ENCODE results near the gene TRMT44.
"Not testable (repeated sequence)": the region's sequence is repeated elsewhere in the genome, so short reads cannot be mapped to it uniquely, and the experiment has no call there.

TRMT44 gene

DNA sequence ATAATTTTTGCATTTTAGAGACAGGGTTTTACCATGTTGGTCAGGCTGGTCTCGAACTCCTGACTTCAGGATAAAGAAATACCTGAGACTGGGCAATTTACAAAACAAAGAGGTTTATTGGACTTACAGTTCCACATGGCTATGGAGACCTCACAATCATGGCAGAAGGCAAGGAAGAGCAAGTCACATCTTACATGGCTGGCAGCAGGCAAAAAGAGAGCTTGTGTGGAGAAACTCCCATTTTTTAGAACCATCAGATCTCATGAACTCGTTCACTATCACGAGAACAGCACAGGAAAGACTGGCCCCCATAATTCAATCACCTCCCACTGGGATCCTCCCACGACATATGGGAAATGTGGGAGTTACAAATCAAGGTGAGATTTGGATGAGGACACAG, 72.5 kb downstream of the TRMT44 start:
- not testable (repeated sequence) for DNase-seq (ENCODE audit: low spot score)

DNA sequence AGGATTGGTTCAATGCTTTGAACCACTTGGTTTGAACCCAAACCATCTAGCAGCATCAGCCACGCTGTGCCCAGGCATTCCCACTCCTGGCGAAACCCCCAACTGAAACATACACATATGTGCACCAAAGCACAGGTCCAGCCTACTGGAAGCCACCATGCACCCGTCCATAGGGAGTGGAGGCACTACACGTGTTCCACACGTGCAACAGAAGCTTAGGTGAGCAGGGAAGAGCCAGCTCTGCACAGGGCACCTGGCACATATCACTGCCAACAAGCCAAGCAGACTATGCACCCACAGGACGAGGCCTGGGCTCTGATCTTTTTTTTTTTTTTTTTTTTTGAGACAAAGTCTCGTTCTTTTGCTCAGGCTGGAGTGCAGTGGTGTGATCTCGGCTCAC, 73.4 kb downstream of the TRMT44 start:
- DNase-seq (ENCODE audit: low spot score) = no peak

DNA sequence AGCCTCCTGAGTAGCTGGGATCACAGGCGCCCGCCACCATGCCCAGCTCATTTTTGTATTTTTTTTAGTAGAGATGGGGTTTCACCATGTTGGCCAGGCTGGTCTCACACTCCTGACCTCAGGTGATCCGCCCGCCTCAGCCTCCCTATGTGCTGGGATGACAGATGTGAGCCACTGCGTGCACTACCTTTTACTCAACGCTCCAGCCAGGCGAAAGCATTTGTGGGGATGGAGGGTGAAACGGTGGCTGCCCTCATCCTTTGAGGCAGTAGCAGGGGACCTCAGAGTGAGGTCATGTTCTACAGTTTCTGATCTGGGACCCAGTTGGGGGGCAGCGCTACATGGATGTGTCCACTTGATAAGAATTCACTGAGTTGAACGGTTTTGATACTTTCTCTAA, 73.8 kb downstream of the TRMT44 start:
- DNase-seq (ENCODE audit: low spot score) = no peak

DNA sequence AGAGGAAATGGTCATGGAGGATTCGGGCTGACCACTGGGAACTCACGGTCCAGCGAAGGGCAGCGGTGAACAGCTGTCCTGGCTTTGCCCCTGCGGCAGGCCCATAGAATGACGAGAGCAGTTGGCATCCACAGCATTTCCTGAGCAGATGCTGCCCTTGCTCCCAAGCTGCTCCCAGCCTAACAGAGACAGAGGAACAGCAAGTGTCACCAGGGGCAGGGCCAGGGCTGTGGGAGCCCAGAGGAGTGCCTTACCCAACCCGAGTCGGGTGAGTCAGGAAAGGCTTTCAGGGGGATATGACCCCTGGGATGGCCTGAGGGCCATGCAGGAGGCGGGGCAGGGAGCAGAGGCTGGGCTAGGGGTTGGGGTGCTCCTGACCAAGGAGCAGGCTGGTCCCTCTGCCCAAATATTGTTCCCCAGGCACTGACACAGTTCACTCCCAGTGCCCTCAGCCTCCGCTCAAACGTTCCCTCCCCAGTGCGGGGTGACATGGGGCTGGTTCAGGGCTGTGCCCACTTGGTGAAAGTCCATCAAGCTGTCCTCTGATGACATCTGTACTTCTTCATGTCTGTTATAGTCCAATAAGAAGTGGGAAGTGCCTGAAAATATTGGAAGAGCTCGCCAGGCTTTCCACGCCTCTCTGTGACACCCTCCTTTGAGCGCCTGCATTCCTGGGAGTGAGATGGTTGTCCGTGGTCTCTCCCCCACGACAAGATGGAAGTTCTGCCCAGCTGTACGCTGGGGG, 74.9 kb downstream of the TRMT44 start:
- no peak for DNase-seq (ENCODE audit: low spot score)

DNA sequence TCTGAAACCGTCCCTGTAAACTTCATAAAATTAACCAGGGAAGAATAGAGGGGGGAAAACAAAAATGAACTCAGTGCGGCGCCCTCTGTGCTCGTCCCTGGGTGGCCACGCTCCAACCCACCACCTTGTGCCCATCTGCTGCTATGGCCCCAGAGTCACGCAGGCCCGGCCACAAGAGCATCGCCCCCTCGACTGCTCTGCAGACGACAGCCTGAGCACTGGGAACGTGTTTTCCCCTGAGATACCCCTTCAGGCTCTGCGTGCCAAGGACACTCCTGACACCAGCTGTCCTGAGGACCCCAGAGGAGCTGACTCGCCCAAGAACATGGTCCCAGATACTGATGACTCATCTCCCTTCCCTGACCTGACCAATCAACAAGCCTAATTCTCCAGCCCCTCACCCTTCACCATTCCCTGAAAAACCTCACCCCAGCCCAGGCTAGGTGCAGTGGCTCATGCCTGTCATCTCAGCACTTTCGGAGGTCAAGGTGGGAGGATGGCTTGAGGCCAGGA, 75.5 kb downstream of the TRMT44 start:
- no peak for DNase-seq (ENCODE audit: low spot score)

DNA sequence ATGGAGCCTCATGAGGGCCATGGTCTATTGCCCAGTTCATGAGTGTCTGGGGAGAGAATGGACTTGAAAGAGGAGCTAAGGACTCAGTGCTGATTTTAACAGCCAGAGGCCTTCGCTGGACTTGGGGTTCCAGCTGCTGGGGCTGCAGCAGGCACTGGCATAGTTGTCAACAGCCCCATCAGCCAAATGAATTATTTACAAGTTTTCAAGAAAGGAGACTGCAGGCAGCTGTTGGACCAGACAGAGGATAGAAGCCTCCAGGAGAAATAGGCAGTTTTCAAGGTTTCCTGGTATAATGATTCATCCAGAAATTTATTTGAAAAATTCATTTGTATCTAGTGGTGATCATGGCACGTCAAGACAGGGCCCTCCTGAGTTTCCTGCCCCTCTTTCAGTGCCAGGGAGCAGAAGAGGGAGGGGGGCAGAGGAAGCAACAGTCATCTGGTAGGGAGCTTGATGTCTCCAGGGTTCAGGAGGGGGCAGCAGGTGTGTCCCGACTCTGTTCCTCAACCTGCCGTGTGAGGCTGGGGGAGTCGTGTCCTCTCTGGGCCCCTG, 76.5 kb downstream of the TRMT44 start:
- no peak for DNase-seq (ENCODE audit: low spot score)

DNA sequence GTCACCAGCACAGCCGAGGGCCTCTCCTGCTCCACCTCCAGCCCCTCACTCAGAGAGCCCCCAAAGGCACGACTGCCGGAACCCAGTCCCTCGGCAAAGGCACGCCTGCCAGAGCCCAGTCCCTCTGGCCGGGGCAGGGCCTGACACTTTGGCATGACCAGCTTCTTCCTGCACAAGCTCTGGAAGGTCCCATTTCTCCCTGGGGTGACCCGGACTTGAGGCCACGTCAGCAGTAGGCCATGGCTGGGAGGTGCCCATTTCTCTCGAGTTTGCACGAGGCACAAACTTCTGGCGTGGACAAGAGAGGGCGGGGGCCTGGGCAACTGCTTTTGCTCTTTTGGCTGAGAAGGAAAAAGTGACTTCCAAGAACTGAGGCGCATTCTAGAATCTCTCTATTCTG, 77.4 kb downstream of the TRMT44 start:
- no peak for DNase-seq (ENCODE audit: low spot score)

DNA sequence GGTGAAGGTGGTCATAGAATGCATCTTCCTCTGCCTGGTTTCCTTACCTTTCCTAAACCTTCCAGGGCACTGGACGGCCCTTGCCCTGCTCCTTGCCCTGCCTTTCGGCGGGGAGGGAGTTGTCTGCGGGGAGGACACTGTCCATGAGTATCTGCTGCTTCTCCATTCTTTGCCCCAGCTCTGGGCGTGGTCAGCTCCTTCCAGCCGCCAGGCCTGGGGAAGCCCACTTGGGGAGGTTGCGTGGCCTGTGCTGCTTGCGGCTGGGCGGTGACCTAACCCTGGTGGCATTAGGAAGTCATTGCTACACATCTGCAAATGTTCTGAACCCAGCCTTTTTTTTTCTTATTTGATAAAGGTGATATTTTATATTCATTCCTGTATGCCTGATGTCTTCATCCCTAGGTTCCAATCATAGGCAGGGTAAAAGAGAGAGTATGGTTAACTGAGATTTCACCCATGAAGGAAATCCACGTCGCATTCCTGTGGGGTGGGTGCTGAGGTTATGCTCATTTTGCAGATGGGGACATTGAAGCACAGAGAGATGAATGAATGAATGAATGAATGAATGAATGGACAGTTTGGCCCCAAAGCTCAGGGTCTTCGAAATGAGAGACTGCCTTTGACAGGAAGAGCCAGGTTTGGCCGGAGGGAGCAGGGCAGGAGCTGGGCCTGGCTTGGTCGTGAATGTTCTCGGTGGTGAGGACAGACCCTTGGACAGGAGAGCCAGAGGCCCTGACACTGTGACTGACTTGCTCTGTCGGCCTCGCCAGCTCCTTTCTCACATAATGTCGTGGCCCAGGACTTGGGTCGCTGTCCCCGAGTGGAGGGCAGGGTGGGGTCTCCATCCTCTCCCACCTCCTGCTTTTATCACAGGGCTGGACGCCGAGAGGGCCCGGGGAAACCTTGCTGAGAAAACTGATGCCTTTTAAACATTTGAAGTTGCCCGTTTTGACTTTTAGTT, 81.9 kb downstream of the TRMT44 start:
- no peak for DNase-seq (ENCODE audit: low spot score)

DNA sequence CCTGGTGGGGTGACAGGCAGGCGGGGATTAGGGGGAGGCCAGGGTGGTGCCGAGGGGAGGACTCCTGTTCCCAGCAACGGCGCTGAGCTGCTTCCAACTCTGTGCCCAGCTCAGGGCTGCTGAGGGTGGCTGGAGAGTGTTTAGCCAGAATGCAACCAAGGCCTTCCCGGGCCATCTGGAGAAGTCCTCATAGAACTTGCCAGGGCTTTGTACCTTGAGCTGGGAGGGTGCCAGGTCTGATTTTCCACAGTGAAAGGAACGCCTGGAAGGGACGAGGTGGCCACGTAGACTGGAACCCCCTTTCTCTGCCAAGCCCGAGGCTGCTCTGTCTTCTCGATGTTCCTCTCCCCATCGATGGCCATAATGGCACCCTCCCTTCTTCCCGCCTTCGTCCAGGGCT, 82.6 kb downstream of the TRMT44 start:
- DNase-seq (ENCODE audit: low spot score) = no peak

DNA sequence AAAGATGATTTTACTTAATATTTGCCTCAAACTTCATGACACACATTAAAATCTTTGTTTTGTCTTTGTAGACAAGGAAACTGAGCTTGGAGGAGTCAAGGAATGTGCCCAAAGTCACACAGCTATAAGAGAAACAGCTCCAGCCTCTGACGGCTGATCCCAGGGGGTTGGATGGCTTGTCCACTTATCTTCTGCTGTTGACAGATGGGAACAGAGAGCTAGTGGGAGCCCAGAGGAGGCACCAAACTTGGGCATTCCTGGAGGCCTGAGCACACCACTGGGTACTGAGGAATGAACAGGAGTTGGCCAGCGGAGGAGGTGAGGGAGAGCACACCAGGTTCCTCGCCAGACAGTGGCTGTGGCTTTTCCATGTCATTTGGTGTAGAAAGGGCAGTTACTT, 83.2 kb downstream of the TRMT44 start:
- DNase-seq (ENCODE audit: low spot score) = no peak

DNA sequence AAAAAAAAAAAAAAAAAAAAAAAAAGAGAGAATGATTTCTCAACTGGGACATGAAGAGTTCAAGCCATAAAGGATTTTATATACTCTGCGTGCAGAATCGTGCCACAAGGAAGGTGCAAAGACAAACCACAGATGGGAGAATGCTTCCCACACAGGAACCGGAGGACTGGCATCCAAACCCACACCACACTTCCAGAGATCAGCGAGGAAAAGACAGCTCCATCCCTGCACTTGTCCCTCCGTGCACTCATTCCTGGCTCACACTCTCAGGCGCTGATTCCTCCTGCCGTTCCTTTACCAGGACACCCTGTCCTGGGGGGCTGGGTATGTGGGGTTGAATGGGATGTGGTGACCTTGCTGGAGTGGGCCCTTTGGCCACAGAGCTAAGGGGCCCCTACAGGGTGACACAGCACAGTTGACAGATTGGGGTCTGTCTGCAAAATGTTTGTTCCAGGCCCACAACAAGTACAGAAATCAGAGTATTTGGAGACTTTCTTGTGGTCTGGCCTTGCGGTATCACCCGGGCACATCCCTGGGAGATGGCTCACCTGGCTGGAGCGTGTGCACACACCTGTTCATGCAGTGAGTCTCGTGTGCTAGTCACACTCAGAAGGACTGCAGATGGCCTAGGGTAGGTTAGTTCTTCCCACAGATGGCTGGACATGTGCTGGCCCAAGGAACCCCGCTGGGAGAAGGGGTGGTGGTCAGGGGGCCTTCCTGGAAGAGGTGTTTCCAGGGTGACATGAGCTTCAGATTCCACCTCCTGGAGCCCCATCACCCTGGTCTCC, 84.2 kb downstream of the TRMT44 start:
- DNase-seq (ENCODE audit: low spot score) = no peak

DNA sequence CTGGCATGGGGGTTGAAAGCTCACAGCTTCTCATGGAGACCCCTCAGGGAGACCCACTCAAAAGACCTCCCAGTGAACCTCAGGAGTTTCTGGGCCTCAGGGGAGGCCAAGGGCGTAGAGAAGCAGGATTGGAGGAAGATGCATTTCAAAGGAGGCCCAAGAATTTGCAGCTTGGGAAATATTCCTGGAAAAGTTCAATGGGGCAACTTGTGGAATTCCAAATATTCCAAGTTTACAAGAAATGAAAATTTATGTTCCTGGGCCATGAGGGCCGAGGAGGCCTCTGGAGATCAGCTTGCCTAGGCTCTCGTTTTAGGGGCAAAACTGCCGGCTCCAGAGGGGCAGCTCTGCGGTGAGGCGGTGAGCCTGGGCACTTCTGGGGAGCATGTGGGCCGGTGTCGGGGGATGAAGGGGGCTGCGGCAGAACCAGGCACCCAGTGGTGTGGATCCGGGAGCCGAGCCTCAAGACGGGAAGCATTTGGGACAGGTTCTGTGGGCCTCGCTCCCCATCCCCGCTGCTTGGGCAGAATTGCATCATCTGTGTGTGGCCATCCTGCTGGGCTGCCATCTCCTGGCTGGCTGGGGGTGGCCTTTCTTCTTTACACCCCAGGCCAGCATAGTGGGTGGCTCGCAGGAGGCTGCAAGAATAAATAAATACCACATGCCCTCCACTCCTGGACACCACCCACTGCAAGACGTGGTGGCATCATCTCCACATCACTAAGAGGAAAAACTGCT, 85.0 kb downstream of the TRMT44 start:
- peak; percentile 59 for DNase-seq (ENCODE audit: low spot score)
